HPDE6-E6E7 (cell line): ENCODE results near the gene CDC42EP2.

Experiments
- DNase-seq: peaks from one replicate; pipeline ENCODE4 v3.0.0; 2011; ENCODE audit warnings: missing footprints; ENCODE audit errors: extremely low spot score

CDC42EP2 gene

DNA sequence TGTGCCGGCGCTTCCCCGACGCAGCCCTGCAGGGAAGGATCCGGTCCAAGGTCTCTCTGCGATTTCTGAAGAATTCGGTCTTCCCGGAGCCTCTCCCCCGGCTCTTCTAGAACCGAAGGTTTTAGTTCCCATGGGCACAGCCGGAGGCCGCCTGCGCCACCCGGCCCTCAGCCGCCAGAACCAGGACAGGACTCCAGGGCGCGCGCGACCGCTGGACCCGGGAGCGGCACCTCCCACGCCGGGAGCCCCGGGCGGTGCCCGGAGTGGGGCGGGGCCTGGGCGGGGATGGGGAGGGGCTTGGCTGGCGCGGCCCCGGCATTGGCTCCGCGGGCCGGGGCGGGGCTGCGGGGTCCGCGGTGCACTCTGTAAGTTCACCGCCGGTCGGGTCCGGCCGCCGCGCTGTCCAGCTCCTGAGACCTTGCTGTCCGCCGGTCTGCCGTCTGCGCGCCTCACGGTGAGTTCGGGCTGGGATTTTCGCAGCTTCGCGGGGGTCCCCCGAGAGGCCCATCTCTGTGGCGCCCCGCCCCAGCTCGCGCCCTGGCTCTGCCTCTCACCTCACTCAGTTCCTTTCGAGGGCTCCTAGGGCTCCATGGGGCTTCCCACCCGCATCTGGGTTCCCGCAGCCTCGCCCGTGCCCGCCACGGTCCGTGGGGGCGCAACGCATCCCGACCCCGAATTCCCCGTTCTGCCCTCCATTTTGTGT, at the start of gene CDC42EP2:
Gene CDC42EP2, plus strand, starts transcription at position 366 of the 703 bp plus-strand sequence. CDS start 6,033 bp downstream, outside the sequence.
- peak; percentile 71 for DNase-seq

DNA sequence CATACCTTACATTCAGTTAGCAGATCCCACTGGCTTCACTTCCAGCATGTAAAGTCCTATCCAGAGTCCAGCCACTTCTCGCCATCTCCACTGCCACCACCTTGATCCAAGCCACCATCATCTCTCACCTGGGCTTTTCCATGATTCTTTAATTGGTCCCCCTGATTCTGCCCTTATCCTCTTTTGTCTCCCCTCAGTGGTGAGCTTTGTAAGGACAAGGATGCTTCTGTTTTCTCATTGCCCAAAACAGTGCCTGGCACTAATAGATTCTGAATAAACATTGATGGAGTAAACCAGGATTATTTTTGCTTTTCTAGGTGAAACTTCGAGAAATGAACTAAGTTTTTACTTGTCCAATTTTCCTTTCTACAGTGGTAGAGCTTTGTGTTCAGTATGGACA, 48.5 kb upstream of the CDC42EP2 start:
- no peak for DNase-seq

DNA sequence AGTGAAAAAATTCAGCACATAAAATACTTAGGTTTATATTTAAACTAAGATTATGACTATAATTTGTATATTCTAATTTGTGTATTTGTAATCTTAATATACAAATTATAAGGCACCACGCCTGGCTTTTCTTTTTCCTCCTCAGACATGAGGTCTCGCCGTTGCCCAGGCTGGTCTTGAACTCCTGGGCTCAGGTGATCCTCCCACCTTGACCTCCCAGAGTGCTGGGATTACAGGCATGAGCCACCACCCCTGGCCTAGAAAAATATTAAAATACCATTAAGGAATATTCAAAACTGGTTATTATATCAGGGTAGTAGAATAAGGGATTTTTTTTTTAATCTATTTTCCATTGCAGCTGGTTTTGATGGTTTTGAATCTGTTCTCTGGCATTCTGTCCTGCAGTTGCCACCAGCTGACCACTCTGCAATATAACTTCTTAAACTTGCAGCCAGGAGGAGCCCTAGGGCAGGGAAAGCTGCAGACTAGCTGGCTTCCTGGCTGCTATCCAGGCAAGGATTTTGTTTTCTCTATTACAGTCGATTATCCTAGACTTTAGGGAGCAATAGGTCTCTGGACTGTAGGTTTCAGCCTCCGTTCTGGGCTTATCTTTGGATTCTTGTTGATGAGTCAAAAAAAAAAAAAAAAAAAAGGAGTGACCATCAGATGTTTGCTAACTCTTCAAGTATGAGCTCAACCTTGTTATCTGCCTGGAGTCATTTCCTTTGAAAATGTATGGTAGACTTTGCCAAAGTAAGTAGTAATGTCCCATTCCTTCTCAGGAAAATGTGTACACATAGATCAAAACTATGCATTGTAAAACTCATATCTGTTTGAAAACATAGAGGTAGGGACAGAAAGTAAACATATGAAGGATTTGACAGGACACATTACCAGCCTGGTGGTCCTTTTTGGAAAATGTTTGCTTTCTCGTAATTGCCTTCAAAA, 39.7 kb upstream of the CDC42EP2 start:
- DNase-seq: peak; percentile 56

- no peak for DNase-seq
Observed at GRCh38 chr11:65275906-65276305, 38.8 kb upstream of the CDC42EP2 start.

- no peak for DNase-seq
Observed at GRCh38 chr11:65277631-65278277, 36.9 kb upstream of the CDC42EP2 start.

- no peak for DNase-seq
Observed at GRCh38 chr11:65278356-65278755, 36.3 kb upstream of the CDC42EP2 start.

GRCh38 chr11:65279279-65279678, 35.4 kb upstream of the CDC42EP2 start:
- no peak for DNase-seq

DNA sequence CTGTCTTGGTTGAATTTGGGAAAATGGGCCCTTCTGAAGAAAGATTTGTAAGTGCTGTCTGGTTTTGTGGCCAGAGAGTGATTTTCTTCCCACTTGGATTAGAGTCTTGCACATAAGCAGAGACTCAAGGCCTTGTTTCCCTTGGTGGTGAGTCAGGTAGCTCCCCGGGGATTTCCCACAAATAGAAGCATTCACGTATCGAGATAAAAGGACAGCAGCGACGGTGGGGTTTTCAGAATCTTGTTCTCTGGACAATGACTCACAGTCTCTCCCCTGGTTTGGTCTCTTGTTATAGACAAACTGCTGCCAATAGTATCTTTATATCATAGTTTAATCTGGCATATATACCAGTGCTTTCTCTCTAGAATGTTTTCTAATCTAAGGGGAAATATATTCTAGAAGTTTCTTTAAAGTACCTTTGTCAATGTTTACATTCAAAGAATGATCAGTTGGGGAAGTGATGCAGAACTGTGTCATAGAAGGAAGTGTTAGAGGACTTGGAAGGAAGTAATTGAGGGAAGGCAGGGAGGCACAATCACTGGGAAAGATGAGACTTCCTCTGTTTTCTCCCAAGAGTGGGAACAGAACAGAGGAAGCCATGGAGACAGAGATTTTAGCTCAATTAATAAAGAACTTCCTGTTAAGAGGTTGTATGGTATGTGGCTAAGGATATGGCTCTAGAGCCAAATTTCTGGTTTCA, 34.8 kb upstream of the CDC42EP2 start:
- DNase-seq: peak; percentile 80

GRCh38 chr11:65280646-65281045, 34.0 kb upstream of the CDC42EP2 start:
- DNase-seq: no peak

- no peak for DNase-seq
Observed at GRCh38 chr11:65286686-65287085, 28.0 kb upstream of the CDC42EP2 start.

DNA sequence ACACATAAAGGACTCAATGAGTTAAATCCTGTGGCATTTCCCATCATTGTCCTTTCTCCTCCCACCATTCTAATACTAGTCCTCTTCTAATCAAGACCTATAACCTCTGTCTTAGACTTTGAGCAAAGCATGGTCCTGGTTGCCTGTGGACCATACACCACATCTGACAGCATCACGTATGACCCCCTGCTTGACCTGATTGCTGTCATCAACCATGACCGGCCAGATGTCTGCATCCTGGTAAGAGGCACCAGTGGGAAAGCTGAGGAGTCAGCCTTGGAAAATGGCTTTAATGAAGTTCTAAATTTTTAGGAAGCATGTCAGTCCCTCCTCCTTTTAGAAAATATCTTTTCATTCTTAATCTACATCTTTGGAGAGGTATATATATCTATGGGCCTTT, 27.1 kb upstream of the CDC42EP2 start:
- no peak for DNase-seq

DNA sequence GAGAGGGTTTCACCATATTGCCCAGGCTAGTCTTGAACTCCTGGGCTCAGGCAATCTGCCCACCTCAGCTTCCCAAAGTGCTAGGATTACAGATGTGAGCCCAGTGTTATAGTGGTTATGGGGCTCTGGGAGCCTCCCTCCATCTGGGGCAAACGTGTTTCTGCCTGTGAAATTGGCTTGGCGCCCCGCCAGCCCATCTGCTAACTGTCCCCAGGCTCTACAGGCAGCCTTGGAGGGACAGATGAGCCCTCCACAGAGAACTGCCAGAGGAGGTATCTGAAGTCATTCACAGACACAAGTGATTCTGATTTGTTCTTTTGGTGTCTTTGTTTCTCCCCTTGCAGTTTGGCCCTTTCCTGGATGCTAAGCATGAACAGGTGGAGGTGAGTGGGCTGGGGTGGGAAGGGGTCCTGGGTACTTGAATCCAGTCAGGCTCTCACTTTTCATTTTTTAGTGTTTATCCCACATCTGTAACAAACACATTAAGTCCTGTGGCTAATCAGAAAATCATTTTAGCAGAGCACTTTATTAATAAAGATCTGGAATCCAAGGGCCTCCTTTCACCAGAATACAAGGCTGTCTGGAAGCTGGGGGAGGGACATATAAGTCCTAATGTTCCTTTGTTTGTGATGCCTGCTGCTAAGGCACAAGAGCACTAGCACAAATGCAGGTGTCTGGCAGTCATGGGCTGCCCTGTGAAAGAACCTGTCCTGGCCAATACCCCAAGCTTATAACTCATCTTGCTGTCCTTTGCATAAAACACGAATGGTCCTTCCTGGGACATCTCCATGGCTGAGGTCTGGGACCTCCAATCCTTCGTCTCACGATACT, 25.7 kb upstream of the CDC42EP2 start:
- DNase-seq: no peak

DNA sequence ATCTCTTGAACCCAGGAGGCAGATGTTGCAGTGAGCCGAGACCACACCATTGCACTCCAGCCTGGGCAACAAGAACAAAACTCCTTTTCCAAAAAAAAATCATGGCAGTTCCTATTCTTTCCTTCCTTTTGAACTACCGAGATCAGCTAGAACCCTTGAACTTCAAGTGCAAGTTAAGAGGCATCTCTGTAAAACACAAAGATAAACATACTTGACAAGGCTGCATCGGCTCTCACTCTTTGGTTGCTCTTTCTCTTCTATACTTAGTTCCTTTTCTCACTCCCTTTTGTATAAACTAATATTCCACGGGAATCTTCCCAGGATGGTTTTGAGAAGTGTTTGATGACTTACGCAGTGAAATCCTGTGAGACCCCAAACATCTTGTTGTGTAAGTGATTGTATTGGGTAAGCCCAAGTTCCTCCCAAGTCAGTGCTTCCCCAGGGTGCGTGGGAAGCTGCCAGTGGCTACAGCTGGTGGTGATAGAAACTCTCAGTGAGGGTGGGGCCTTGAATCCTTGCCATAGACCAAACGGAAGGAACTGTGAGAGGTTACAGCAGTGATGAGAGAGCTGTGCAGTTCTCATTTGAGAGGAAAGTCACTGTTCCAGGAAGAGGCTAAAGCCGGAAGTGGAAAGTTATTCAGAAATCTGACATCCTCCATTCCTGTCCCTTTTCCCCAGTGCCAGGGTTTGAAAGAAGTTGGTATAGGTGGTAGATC, 24.1 kb upstream of the CDC42EP2 start:
- DNase-seq: no peak

DNA sequence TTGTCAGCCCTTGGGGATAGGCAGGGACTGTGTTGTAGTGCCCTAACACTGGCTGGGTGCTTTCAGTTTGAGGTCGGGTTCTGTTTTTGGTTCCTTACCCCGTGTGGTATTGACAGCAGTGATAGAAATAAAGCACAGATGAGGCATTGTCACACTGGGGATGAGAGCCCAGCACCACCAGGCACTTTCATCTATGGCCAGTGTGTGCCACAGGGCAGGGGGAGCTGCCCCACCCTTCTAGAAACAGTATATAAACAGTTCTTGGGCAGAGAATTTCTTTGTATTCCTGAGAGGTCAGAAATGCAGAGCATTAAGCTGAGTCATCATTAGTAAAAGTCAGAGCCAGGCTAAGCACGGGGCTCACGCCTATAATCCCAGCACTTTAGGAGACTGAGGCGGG, 23.1 kb upstream of the CDC42EP2 start:
- no peak for DNase-seq

- DNase-seq: no peak
Observed at GRCh38 chr11:65292890-65293289, 21.8 kb upstream of the CDC42EP2 start.

DNA sequence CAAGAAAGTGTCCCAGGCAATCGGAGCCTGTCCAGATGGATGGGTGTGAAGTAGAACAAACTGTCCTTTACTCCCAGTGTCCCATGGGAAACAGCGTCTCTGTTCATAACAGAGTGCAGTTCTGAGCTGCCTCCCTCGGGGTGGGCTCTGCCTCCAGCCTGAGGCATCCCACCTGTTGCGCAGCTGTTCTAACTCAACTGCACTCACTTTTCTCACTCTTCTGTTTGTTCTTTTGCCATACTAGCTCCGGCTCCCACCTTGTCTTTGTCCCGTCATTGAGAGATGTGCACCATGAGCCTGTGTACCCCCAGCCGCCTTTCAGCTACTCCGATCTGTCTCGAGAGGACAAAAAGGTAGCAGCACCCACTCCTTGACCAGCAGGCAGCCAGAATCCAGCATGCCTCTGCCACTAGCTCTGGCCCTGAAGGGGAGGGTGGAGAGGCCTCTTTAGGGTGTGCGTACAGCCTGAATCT, 20.7 kb upstream of the CDC42EP2 start:
- DNase-seq: no peak

DNA sequence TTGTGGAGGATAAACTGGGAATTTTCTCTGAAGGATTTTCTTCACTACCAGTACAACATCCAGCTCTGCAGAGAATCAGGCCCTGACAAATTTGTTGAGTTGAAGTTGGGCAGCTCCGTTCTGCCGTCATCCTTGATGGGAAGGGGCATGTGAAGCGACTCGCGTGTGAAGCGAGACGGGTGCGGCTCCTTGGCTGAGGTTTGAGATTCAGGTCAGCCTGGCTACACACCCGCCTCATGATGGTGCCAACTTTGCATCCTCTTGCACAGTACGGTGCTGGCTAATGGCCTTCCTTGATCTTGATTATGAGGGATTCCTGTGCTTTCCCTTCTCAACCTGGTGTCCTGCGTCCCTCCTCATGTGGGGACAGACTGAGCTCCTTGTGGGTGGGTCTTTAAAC, 19.7 kb upstream of the CDC42EP2 start:
- no peak for DNase-seq

DNA sequence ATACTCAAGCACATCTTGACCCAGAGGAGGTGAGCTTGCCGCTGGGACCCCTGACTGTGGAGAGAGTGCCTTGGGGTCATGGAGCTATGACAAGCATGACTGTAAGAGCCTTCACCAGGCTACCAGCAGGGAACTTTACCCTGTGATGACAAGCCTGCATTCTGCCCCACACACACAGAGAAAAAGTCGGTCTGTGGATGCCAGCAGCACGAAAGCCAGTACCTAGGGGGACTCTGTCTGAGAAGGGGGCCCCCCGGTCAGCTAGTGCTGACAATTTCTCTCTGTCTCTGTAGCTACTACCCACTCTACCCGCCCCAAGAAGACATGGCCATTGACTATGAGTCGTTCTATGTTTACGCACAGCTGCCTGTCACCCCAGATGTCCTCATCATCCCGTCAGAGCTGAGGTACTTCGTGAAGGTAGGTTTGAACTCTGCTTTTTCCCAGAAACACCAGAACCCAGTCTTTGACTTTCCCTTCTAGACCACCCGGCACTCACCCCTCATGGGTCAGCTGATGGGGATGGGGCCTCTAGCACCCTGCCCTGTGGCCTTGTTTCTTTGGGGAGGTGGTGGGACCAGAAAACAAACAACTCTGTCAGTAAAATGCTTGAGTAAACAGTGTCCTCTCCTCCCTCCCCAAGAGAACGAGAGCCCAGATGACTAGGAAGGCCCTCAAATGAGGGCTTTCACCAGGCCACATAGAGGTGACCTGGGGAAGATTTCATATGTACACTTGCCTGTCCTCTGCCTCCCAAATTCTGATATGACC, 18.9 kb upstream of the CDC42EP2 start:
- DNase-seq: no peak

DNA sequence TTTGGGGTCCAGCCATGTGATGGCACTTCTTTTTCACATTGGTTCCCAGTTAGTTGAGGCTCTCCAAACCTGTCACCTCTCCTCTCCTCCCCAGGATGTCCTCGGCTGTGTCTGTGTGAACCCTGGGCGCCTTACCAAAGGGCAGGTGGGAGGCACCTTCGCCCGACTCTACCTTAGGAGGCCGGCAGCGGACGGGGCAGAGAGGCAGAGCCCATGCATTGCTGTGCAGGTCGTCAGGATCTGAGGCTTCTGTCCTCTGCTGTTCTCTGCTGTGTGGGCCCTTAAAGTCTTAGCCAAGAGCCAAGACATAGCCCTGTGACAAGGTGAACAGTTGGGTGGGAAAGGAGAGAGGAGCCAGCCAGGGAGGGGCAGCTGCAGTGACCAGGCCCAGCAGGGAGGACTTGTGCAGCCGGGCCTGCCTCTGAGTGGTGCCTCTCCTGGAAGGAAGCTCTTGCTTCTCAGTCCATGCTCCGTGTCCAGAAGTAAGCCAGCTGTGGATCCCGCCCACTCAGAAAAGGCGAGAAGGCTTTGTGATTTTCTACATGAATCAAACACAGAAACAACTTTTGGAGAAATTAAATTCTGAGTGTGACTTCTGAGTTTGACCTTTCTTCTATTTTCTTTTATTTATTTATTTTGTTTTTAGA, 17.5 kb upstream of the CDC42EP2 start:
- no peak for DNase-seq
